ENCODE measurements around the gene SLC27A3. TPM values are rescaled to one million over a fixed set of nuclear protein-coding genes. Genes with fewer than 3 reads are reported as not detected.
"Not testable (repeated sequence)": the region's sequence is repeated elsewhere in the genome, so short reads cannot be mapped to it uniquely, and the experiment has no call there.

Gene SLC27A3
- total RNA-seq, 1 donor from 2014 or later = 60.7 TPM

DNA sequence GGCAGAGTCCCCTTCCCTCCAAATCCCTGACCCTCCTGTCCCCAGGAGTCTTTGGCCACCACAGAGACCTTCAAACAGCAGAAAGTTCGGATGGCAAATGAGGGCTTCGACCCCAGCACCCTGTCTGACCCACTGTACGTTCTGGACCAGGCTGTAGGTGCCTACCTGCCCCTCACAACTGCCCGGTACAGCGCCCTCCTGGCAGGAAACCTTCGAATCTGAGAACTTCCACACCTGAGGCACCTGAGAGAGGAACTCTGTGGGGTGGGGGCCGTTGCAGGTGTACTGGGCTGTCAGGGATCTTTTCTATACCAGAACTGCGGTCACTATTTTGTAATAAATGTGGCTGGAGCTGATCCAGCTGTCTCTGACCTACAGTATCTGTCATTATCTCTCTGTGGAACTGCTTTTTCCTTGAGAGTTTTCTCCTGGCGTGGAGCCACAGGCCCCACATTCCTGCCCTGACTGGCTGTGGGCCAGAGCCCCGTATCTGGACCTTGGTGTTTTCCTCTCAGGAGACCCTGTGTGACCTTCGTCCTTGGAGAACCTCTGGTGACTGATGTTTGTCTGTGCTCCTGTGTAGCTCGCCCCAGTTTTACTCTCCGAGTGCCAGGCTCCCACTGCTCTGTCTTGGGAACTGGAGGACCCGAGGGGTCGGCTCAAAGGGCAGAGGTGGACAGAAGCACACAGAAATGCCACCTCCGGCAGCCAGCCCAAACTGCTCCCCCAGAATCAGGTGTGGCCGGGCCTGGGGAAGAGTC, 4.8 kb downstream of the SLC27A3 start:
- DNase-seq (ENCODE audit: low spot score) = no peak
- ATAC-seq = no peak

DNA sequence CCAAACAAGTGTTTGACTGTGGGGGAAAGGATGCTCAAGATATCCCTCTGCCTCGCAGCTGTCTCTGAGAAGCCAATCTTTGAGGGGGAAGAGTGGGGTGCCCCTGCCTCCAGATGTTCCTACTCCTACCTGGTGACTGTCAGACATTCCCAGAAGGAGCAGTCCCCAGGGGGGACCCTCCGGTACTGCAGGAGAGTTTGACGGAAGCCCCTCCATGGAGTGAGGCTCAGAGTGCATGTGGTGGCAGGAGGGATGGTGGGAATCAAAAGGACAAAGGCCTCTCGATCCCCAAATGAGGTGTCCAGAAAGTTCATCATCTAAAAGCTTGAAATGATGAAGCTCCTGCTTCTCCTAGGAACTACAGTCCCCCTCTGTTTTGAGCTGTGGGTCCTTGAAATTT, 5.3 kb downstream of the SLC27A3 start:
- DNase-seq (ENCODE audit: low spot score) (no peak), ATAC-seq (no peak)

DNA sequence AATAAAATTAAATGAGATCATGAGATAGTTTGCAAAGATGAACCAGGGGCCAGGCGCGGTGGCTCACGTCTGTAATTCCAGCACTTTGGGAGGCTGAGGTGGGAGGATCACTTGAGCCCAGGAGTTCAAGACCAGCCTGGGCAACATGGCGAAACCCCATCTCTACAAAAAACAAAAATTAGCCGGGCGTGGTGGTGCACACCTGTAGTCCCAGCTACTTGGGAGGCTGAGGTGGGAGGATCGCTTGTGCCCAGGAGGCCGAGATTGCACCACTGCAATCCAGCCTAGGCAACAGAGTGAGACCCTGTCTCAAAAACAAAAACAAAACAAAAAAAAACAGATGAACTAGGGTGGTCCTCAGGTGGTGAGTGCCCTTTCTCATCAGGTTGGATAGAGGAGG, 7.4 kb downstream of the SLC27A3 start:
- not testable (repeated sequence) for DNase-seq (ENCODE audit: low spot score)

DNA sequence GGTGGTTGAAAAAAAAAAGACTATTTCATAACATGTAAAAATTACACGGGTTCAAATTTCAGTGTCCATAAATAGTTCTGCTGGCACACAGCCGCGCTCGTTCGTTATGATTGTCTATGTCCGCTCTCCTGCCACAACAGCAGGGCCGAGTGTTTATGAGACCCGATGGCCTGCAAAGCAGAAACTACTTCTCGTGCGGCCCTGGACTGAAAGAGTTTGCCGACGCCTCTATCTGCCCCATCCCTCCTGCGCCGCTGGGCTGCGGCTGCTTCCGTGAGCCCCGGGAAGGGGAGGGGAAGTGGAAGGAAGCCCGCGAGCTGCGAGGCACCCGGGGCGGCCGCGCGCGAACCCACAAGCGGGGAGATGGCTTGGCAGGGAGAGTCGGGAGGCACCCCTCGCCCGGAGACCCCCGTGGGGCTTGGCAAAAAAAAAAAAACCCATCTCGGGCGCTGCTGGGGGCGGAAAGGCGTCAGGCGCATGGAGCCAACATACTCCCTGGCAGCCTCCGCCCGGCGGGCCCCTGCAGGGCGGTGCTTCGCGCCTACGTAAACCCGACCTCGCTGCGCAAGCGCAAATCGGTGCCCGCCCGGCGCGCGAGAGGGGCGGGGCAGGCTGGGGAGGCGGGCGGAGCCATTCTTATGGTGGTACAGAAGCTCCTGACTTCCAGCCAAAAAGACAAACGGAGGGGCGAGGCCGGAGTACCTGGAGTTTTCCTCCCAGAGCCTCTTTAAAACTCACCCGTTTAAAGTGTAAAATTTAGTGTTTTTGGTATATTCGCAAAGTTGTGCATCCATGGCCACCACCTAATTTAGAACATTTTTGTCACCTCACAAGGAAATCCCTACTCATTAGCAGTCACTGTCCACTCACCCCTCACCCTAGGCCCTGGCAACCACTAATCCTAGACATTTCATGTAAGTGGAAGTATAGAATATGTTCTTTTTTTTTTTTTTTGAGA, 8.3 kb downstream of the SLC27A3 start:
- ATAC-seq = peak; percentile 94
- peak; percentile 91 for DNase-seq (ENCODE audit: low spot score)

More for the DNA sequence above, 7.4 kb downstream of the SLC27A3 start:
- not testable (repeated sequence) for ATAC-seq

DNA sequence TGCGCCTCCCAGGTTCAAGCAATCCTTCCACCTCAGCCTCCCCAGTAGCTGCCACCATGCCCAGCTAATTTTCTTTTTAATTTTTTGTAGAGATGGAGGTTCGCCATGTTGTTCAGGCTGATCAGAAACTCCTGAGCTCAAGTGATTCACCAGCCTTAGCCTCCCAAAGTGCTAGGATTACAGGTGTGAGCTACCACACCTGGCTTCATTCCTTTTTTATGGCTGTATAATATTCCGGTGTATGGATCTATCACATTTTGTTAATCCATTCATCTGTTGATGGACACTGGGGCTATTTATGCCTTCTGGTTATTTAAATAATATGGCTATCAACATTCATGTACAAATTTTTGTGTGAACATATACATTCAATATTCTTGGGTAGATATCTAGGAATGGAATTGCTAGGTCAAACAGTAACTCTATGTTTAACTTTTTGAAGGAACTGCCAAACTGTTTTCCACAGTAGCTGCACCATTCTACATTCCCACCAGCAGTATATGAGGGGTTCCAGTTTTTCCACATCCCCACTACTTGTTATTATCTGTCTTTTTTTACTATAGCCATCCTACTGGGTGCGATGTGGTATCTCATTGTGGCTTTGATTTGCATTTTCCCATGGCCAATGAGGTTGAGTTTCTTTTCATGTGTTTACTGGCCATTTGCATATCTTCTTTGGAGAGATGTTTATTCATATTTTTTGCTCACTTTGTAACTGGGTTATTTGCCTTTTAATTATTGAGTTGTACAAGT, 11.0 kb downstream of the SLC27A3 start:
- ATAC-seq (no peak), DNase-seq (ENCODE audit: low spot score) (no peak)

DNA sequence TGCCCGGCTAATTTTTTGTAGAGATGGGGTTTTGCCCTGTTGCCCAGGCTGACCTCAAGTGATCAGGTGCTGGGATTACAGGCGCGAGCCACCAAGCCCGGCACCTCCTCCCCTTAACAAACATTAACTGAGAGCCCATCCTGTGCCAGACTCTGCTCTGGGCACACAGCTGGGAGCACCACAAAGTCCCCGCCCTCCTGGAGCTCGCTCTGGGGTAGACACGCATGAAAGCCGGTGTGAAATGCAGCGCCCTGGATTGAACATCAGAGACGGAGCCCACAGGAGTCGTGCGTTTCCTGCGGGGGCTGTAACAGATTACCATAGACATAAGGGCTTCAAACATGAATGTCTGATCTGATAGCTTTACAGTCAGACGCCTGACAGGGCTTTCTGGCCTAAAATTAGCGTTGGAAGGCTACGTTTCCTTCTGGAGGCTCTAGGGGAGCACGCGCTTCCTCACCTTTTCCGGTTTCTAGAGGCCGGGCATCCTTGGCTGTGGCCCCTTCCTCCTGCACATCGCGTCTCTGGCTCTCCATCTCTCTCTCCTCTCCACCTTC, 14.3 kb downstream of the SLC27A3 start:
- DNase-seq (ENCODE audit: low spot score) = peak; percentile 90
- peak; percentile 96 for ATAC-seq

DNA sequence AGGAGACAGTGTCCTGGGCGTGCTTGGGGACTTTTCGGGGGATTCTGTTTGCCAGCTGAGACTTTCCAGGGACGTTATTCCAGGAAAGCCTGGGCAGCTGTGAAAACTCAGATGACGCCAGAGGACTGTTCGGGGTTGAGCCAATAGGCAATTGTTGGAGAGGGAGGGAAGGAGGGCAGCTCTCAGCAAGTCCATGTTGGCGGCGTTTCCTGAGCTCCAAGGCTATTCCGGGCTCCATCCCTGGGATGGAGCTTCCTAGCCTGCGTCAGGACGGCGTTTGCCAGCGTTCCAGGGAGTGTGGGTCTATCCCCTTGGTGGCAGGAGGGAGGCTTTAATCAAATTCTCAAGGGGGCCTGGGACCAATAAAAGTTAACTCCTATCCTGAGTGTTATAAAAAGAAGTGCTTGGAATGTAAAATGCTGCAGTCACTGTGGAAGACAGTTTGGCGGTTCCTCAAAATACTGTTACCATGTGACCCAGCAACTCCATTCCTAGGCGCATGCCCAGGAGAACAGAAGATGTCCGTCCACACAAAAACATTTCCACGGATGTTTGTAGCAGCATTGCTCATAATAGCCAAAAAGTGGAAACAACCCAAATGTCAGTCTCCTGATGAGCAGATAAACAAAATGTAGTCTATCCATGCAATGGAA, 15.2 kb downstream of the SLC27A3 start:
- DNase-seq (ENCODE audit: low spot score) = no peak
- peak; percentile 20 for ATAC-seq

DNA sequence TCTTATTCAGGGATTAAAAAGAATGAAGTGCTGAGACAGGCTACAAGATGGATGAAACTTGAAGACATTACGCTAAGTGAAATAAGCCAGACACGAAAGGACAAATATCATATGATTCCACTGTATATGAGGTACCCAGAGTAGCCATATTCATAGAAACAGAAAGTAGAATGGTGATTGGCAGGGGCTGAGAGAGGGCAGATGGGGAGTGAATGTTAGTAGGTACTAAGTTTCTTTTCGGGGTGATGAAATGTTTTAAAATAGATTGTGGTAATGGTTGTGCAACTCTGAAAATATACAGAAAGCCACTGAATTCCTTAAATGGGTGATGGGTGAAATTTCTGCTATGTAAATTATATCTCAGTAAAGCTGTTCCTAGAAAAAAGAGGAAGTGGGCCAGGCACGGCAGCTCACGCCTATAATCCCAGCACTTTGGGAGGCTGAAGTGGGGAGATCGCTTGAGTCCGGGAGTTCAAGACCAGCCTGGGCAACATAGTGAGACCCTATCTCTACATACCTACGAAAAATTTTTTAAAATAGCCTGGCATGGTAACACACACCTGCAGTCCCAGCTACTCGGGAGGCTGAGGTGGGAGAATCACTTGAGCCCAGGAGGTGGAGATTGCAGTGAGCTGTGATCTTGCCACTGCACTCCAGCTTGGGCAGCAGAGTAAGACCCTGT, 15.9 kb downstream of the SLC27A3 start:
- ATAC-seq = no peak

DNA sequence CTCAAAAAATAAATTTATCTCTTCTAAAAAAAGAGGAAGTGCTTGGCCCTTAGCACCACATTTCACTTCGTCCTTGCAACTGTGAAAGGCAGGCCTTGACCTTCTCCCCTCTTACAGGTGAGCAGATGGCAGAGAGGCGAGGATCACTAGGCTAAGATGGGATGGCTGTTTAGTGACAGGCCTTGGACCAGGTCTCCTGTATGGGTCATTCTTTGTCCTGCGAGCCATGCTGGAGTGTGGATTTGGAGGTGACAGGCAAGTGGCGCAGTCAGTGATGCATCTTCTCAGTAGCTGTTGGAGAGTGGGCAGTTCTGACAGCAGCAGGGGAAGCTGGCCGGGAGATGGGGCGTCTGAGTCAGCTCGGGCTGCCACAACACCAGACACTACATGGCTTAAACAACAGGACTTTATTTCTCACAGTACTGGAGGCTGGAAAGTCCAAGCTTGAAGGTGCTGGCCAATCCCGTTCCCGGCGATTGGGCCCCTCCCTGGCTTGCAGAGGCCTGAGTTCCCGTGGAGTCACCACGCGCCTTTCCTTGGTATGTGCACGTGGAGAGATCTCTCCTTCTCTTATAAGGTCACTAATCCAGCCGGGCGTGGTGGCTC, 16.5 kb downstream of the SLC27A3 start:
- DNase-seq (ENCODE audit: low spot score) (no peak), ATAC-seq (no peak)

More for the DNA sequence above, 15.9 kb downstream of the SLC27A3 start:
- no peak for DNase-seq (ENCODE audit: low spot score)

DNA sequence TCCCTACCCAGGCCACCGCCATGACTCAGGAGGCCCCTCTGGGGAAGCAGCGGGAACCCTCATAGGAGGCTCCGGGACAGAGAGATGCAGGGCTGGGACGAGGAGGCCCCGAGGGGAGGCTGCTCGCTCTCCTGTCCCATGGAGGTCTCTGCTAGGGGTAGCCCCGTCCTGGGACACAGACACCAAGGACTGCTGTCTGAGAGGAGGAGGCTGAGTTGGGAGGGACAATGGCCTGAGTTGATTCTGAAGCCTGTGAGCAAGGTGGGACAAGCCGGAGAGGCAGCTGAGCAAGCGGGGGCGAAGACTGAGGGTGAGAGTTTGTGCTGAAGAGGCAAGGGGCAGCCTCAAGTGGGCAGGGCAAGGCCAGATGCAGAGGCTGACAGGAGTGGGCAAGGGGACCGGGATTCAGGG, 17.4 kb downstream of the SLC27A3 start:
- ATAC-seq = no peak

DNA sequence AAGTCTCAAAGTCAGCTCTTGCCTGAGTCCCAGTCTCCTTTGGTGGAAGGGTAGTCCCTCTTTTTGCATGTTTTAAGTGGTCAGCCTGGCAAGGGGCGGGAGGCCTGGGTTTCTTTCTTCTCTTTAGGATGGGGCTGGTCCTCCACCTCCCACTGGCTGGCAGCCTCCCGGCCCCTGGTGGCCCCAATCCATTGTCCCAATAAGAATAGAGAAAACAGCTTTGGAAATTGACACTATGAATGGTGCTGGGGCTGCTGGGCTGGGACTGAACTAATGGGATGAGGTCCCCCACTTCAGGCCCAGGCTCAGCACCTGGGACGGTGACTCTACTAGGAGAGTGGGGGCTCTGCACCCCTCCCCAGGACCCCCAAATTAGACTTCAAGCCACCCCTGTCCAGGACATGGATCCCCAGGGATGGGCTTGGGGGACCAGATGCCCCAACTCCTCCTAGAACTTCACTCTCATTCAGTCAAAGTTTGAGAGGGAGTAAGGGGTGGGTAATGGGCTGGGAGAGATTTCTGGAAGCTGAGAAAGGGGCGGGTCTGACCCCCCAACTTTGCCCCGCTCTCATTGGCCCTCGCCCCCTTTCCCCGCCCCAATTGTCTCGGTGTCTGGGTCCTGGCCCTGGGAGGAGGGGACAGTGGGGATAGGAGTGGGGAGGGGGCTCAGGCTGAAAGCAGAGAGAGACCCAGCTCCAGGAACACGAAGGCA, 18.2 kb downstream of the SLC27A3 start:
- ATAC-seq (no peak), DNase-seq (ENCODE audit: low spot score) (no peak)

More for the DNA sequence above, 17.4 kb downstream of the SLC27A3 start:
- no peak for DNase-seq (ENCODE audit: low spot score)

DNA sequence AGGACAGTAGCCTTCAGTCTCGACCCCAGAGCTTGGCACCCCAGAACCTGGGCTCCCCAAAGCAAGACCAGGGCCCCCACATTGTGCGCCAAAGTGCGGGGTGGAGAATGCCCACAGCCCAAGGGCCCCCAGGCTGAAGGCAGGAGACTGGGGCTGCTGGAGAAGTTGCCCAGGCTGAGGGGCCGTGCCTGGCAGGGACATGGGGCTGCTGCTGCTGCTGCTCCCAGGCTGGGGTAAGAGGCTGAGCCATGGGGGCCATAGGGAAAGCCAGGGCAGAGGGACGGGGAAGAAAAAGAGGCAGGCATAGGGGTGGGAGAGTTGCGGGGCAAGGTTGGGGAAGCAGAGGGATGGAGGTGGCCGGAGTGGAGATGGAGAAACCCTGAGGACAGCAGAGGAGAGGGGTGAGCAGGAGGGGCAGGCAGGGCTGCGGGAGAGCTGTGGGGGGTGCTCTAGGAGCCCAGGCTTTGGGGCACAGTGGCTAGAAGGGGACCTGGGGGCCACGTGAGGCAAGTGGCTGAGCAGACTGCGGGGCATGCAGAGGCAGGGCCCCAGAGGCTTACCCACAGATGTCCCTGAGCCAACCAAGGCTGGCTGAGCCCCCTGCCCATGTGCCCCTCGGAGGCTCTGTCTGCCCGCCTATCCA, 18.9 kb downstream of the SLC27A3 start:
- no peak for DNase-seq (ENCODE audit: low spot score)
- no peak for ATAC-seq

DNA sequence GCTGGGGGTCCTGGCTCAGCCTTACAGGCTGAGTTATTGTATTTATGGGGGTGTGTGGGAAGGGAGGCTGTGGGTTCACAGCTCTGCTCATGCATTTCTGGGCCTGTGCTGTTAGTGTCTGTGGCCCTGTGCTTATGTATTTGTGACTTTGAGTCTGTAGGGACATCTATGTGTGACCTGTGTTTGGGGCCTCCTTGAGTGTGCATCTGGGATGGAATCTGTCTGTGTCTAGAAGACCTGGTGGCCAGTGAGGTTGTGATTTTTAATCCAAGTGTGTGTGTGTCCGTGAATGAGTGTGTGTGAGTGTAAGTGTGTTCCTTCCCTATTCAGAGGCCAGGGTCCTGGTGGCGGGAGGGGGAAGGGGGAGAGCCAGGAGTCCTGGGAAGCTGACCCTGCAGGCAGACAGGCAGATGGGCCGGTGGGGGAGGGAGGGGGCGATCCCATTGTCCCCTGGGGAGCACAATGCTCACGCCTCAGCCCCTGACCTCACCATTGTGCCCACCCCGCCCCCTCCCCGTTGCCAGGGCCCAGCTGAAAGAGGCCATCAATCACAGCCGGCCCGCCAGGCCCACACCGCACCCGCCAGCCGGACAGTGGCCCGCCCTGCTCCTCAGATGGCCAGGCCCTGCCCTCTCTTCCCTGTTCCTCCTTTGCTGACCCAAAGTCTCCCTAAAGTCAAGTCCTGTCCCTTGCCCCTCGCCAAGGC, 19.6 kb downstream of the SLC27A3 start:
- no peak for DNase-seq (ENCODE audit: low spot score)
- ATAC-seq = no peak

DNA sequence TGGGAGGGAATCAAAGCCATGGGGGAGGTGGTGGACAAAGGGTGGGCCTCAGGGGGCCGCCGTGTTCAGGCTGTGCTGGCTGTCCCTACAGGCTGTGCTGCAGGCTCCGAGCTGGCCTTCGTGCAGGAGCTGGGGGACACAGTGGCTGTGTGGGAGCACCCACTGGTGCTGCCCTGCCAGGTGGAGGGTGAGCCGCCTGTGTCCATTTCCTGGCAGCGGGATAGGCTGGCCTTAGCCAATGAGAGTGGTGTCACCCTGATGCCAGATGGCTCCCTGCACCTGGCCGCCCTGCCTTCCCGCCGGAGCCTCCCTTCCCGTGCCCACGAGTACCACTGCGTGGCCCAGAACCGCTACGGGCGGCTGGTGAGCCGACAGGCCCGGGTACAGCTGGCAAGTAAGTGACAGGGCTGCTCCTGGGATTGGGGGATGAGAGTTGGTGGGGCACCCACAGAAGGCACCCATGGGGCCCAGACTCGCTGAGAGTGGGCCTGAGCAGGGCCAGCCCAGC, 20.2 kb downstream of the SLC27A3 start:
- DNase-seq (ENCODE audit: low spot score) = no peak
- ATAC-seq = no peak

DNA sequence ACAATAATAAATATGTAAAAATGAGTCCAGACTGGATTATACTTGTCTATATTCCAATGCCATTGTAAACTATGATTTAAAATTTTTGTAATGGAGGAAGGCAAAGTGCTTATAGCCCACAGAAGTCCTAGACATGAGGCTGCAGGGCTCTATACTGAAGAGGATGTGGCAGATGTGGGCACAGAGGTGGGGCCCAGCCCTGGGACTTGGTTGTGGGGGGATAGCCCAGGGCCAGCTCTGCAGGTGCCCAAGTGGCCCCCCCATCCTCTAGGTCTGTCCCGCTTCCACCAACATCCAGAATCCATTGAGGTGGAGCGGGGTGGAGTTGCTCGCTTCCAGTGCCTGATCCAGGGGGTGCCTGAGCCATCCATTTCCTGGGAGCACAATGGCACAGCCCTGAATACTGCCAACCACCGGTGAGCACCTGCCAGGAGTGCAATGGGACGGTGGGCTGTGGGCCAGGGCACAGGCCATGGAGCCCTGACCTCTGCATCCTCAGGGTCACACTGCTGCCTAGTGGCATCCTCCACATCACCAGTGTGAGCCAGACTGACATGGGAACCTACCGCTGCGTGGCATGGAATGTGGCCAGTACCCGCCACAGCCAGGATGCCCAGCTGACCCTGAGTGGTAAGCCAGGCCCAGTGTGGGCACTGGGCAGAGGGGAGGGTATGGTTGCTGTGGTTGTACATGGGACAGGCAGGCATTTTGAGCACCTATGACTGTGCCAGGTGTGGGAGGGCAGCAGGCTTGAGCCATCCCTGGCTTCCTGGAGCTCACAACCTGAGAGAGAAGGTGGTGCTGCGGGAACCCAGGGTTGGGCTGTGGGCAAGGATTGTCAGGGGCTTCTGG, 21.0 kb downstream of the SLC27A3 start:
- DNase-seq (ENCODE audit: low spot score) = no peak
- ATAC-seq = peak; percentile 41

Data from left lobe of liver (tissue), 2 donors.